AG09319 (cell line): ENCODE measurements around the gene PTAFR.

Experiments
- DNase-seq: peaks from one replicate; pipeline ENCODE4 v3.0.0-alpha.2; 2010; ENCODE audit warnings: low read depth; ENCODE audit errors: extremely low read depth
- CTCF ChIP-seq: IDR thresholded peaks from 2 replicates; pipeline ENCODE4 v1.5.1; 2011; ENCODE audit warnings: low read depth, mild to moderate bottlenecking, inconsistent platforms, low read length, moderate library complexity

Gene PTAFR

GRCh38 chr1:28173980-28174297, 2.6 kb downstream of the PTAFR start:
- no peak for DNase-seq
- TF ChIP-seq CTCF, result no peak

GRCh38 chr1:28173151-28173979, 3.1 kb downstream of the PTAFR start:
- DNase-seq, result no peak
- TF ChIP-seq CTCF, result no peak

DNA sequence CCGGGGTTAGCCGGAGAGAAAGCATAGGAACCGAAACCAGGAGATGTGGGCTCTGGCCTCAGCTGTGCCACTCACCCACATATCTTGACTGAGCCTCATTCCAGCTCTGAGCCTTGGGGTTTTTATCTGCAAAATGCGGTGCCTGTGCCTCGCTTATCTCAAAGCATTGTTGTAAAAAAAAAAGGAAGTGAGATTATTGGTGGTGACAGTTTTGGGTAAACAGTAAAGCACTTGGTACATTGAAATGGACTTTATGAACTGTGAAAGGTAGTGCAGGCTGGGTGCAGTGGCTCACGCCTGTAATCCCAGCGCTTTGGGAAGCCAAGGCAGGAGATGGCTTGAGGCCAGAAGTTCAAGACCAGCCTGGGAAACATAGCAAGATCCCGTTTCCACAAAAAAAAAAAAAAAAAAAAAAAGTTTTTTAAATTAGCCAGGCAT, 3.8 kb downstream of the PTAFR start:
- DNase-seq, result no peak
- no peak for TF ChIP-seq CTCF

DNA sequence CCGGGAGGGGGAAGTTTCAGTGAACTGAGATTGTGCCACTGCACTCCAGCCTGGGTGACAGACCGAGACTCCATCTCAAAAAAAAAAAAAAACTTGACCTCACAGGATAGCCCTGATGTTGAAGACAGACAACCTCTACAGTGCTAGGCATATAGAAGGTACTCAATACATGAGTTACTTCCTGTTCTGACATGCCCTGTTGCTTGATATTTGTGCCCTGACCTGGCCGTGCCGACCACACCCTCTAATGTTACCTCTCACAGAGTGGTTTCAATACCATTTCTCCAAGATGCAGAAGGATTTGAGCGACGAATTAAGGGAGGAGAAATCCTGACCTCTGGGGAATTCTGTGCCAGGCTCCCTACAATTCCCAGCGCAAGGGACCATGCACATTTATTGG, 5.2 kb downstream of the PTAFR start:
- no peak for TF ChIP-seq CTCF
- DNase-seq, result no peak

DNA sequence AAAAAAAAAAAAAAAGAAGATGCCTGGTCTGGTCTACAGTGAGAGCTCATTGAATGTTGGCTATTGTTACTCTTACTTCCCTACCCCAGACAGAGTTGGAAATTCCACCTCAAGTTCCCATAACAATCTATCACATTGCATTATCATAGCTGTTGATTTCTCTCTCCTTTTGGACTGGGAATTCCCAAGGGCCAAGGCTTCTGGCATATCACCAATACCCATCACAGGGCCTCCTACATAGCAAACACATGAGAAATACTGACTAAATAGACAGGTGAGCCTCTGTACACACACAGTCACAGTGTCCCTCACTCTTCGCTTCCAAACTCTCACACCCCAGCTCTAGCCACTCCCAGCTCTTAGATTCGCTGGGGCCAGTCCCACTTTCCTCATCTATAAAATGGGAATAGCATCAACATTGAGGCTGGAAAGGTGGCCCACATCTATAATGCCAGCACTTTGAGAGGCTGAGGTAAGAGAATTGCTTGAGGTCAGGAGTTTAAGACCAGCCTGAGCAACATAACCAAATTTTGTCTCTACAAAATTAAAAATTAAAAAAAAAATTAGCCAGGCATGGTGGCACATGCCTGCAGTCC, 6.4 kb downstream of the PTAFR start:
- no peak for DNase-seq
- no peak for TF ChIP-seq CTCF

DNA sequence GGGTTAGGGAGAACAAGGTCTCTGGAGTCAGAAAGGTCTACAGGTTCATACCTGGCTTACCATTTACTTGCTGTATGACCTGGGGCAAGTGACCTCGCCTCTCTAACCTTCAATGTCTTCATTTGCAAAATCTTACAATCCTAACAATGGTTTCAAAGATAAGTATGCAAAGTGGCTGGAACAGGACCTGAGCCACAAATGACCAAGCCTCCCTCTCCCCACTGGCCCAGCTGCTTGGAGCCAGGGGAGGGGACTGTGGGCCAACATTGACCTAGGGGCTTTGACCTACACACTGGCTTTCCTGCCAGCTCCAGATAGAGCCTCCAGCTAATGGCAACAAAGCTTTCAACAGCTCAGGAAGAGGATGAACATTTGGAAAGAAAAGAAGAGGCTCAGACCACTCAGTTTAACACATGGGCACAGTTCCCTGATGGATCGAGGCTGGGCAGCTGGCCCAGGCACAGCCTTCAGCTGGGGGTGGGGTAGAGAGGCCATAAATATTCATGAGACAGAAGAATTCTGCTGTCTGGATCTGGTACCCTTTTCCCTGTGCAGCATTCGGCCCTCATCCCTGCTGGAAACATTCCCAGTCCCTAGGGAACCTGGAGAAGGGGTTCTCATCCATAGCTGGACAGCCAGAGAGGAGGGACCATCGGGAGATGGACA, 12.9 kb downstream of the PTAFR start:
- no peak for DNase-seq
- no peak for TF ChIP-seq CTCF

DNA sequence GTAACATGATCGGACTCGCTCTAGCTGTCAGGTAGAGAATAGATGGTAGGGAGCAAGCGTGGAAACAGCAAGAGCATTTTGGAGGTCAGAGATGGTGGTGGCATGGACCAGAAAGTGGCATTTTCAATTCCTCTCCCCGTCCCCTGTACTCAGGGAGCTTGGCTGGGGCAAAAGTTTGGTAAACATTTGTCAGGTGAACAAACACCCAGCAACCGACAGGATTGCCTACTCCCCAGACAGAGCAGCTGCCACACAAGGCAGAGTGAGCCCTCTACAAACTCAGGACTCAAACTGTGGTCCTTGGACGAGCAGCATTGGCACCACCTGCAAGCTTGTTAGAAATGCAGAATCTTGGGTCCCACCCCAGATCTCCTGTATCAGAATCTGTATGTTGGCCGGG, 14.3 kb downstream of the PTAFR start:
- DNase-seq, result no peak
- TF ChIP-seq CTCF, result no peak
